Keratinocyte (primary cell): ENCODE measurements around the gene MED12L. TPM values are rescaled to one million over a fixed set of nuclear protein-coding genes. Genes with fewer than 3 reads are reported as not detected.

ENCODE experiments used
- DNase-seq: peaks from one replicate; pipeline ENCODE4 v3.0.0-alpha.2; 2011; ENCODE audit warnings: low read depth, missing footprints, low spot score
- FAIRE-seq: peaks from 2 replicates; lab custom pipeline; 2011; peaks lifted over from hg19 to GRCh38; lab: Jason Lieb, UNC
- H2AFZ ChIP-seq: 2 replicates; pipeline ENCODE4 v1.6.0; 2012; ENCODE audit warnings: low read length, control low read depth, inconsistent platforms; ENCODE audit not compliant: control insufficient read depth
- H3K27ac ChIP-seq: 2 replicates; pipeline ENCODE4 v1.5.1; 2011; ENCODE audit warnings: low read length; ENCODE audit not compliant: control insufficient read depth, insufficient read depth
- H3K27me3 ChIP-seq: 3 replicates; pipeline ENCODE4 v1.6.0; 2011; ENCODE audit warnings: low read length; ENCODE audit not compliant: control insufficient read depth, insufficient read depth; ENCODE audit errors: extremely low read depth
- H3K36me3 ChIP-seq, 2 experiments: 2 replicates in 1 of 2; 3 replicates in 1 of 2; pipeline ENCODE4 v1.5.1; 2011; ENCODE audit warnings: low read length in 2 of 2, mild to moderate bottlenecking in 1 of 2; ENCODE audit not compliant: control insufficient read depth in 2 of 2, insufficient read depth in 2 of 2; ENCODE audit errors: extremely low read depth in 1 of 2
- H3K4me1 ChIP-seq: 3 replicates; pipeline ENCODE4 v1.5.1; 2011; ENCODE audit warnings: low read length; ENCODE audit not compliant: control insufficient read depth, insufficient read depth; ENCODE audit errors: extremely low read depth
- H3K4me2 ChIP-seq: 3 replicates; pipeline ENCODE4 v1.6.0; 2011; ENCODE audit warnings: low read depth, low read length; ENCODE audit not compliant: control insufficient read depth, insufficient read depth; ENCODE audit errors: extremely low read depth
- H3K4me3 ChIP-seq, 3 experiments: fragments of 200-600 bp in 1 of 3; sonication (generic) in 1 of 3; 2 replicates in 2 of 3; 3 replicates in 1 of 3; pipeline ENCODE4 v1.5.1; 2011 to 2016; ENCODE audit warnings: low read length in 3 of 3, mild to moderate bottlenecking in 3 of 3, control low read depth in 2 of 3, inconsistent platforms in 1 of 3, low read depth in 1 of 3, mixed read lengths in 1 of 3, mixed run types in 1 of 3, moderate library complexity in 1 of 3; ENCODE audit not compliant: control insufficient read depth in 2 of 3, insufficient read depth in 2 of 3; ENCODE audit errors: extremely low read depth in 1 of 3
- H3K79me2 ChIP-seq: 2 replicates; pipeline ENCODE4 v1.6.0; 2012; ENCODE audit warnings: low read length; ENCODE audit not compliant: control insufficient read depth, insufficient read depth
- H3K9ac ChIP-seq: 3 replicates; pipeline ENCODE4 v1.6.0; 2011; ENCODE audit warnings: low read length; ENCODE audit not compliant: control insufficient read depth, insufficient read depth; ENCODE audit errors: extremely low read depth
- H3K9me1 ChIP-seq: 3 replicates; pipeline ENCODE4 v1.6.0; 2011; ENCODE audit warnings: low read length; ENCODE audit not compliant: control insufficient read depth, insufficient read depth; ENCODE audit errors: extremely low read depth
- H3K9me3 ChIP-seq: 2 replicates; pipeline ENCODE4 v1.5.1; 2012; ENCODE audit warnings: low read depth, low read length; ENCODE audit not compliant: control insufficient read depth
- H4K20me1 ChIP-seq: 3 replicates; pipeline ENCODE4 v1.6.0; 2011; ENCODE audit warnings: low read length; ENCODE audit not compliant: control insufficient read depth, insufficient read depth; ENCODE audit errors: extremely low read depth
- EZH2 ChIP-seq: IDR thresholded peaks from one replicate; pipeline ENCODE4 v1.6.1; 2012; ENCODE audit warnings: inconsistent platforms, mild to moderate bottlenecking, low read length, moderate library complexity
- dilution Hi-C: fragments of 300-500 bp; cut with MboI; formaldehyde crosslinking; loops from one replicate; pipeline ENCODE4 v1.7.0; 2020; ENCODE audit warnings: low sequenced_read_pairs; ENCODE audit not compliant: extremely low pct_ligation_motif_present
- polyA plus RNA-seq, 5 experiments: library from polyadenylated mRNA; depleted of rRNA in 3 of 5; stranded (reverse) in 3 of 5; stranded (forward) in 1 of 5; unstranded in 1 of 5; fragments of >200 nt; gene quantifications; 1 replicate in 1 of 5; 2 replicates in 3 of 5; 3 replicates in 1 of 5; pipeline versions ENCODE4 v1.2.1 to v1.2.3, GENCODE V29; 2011 to 2012; ENCODE audit warnings: missing spikeins in 2 of 5, low read depth in 1 of 5, low replicate concordance in 1 of 5
- TF ChIP-seq, protein P1 (sequence below), 3 experiments: IDR thresholded peaks in 1 of 3; conservative IDR thresholded peaks in 1 of 3; optimal IDR thresholded peaks in 1 of 3; 2 replicates in 2 of 3; 3 replicates in 1 of 3; pipeline versions ENCODE3 to v1.5.1; 2011; ENCODE audit warnings: low read length in 3 of 3, mild to moderate bottlenecking in 3 of 3, moderate library complexity in 2 of 3, control low read depth in 1 of 3, inconsistent platforms in 1 of 3; ENCODE audit not compliant: insufficient read depth in 2 of 3; ENCODE audit errors: extremely low read depth in 1 of 3

Gene MED12L
- polyA plus RNA-seq, 1 donor (not counting 4 experiments of a cell fraction or from before 2014, with no cell fraction given), result 0.04 TPM

DNA sequence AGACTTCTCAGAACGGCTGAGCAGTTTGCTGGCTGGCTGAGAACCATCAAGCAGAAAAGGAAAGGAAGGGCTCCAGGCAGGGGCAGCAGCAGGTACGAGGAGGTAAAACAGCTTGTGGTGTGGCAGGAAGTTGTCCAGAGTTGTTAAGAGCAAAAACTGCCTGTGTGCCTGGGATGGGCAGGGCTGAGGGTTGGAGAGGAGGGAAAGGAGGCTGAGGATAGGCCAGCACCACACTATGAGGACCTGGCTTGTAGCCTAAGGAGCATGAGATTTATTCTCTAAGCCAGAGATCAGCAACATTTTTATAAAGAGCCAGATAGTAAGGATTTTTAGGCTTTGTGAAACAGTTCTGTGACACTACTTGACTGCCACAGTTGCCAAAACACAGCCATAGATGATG lies 367.4 kb downstream of the MED12L start:
- TF ChIP-seq, protein P1, sequence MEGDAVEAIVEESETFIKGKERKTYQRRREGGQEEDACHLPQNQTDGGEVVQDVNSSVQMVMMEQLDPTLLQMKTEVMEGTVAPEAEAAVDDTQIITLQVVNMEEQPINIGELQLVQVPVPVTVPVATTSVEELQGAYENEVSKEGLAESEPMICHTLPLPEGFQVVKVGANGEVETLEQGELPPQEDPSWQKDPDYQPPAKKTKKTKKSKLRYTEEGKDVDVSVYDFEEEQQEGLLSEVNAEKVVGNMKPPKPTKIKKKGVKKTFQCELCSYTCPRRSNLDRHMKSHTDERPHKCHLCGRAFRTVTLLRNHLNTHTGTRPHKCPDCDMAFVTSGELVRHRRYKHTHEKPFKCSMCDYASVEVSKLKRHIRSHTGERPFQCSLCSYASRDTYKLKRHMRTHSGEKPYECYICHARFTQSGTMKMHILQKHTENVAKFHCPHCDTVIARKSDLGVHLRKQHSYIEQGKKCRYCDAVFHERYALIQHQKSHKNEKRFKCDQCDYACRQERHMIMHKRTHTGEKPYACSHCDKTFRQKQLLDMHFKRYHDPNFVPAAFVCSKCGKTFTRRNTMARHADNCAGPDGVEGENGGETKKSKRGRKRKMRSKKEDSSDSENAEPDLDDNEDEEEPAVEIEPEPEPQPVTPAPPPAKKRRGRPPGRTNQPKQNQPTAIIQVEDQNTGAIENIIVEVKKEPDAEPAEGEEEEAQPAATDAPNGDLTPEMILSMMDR (optimal IDR thresholded peaks at IDR 0.05 in 1 of 3, IDR thresholded peaks at IDR 0.05 in 1 of 3, conservative IDR thresholded peaks at IDR 0.05 in 1 of 3; ENCODE audit: extremely low read depth in 1 of 3, insufficient read depth in 2 of 3, low read length in 3 of 3), result no peak
- TF ChIP-seq EZH2, result no peak
- Histone ChIP-seq H3K9me1 (no peaks in the 10 kb centered on the region), H3K79me2 (no peaks in the 10 kb centered on the region), H3K9ac (no peak overlapping the region), H3K9me3 (no peaks in the 10 kb centered on the region), H4K20me1 (no peaks in the 10 kb centered on the region), H3K36me3 (no peaks in the 10 kb centered on the region), H3K27ac (no peak overlapping the region), H3K4me2 (no peak overlapping the region), H3K4me1 (no peaks in the 10 kb centered on the region), H3K4me3 (no peak overlapping the region), H2AFZ (no peak overlapping the region), H3K27me3 (no peaks in the 10 kb centered on the region)
- dilution Hi-C loops, result no loop called here
- FAIRE-seq, result no peak
- DNase-seq, result no peak

- H3K36me3 ChIP-seq, result no peaks in the 10 kb centered on the region
- FAIRE-seq (no peak), DNase-seq (no peak)
- no peaks in the 10 kb centered on the region for H3K79me2 ChIP-seq
- TF ChIP-seq EZH2, result no peak
- TF ChIP-seq, protein P1 (optimal IDR thresholded peaks at IDR 0.05 in 1 of 3, IDR thresholded peaks at IDR 0.05 in 1 of 3, conservative IDR thresholded peaks at IDR 0.05 in 1 of 3; ENCODE audit: extremely low read depth in 1 of 3, insufficient read depth in 2 of 3, low read length in 3 of 3), result no peak
- no peaks in the 10 kb centered on the region for H4K20me1 ChIP-seq
- dilution Hi-C loops, result no loop called here
- no peaks in the 10 kb centered on the region for H3K9me3 ChIP-seq
- H3K4me2 ChIP-seq, result no peak overlapping the region
- H3K4me1 ChIP-seq, result peaks cover 3% of the 10 kb centered on the region
- H3K9me1 ChIP-seq, result no peaks in the 10 kb centered on the region
- no peak overlapping the region for H3K4me3 ChIP-seq
- H3K27ac ChIP-seq, result no peak overlapping the region
- H3K27me3 ChIP-seq, result peaks cover 7% of the 10 kb centered on the region
- H2AFZ ChIP-seq, result no peak overlapping the region
- H3K9ac ChIP-seq, result no peak overlapping the region
Measured at GRCh38 chr3:151456065-151456464, 370.6 kb downstream of the MED12L start.
